ENCODE data around the gene PERP.
"Not testable (repeated sequence)": the region's sequence is repeated elsewhere in the genome, so short reads cannot be mapped to it uniquely, and the experiment has no call there.

DNA sequence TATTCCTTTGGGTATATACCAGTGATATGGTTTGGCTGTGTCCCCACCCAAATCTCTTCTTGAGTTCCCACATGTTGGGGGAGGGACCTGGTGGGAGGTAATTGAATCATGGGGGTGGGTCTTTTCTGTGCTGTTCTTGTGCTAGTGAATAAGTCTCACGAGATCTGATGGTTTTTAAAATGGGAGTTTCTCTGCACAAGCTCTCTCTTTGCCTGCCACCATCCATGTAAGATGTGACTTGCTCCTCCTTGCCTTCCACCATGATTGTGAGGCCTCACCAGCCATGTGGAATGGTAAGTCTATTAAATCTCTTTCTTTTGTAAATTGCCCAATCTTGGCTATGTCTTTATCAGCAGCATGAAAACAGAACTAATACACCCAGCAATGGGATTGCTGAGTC is 12.0 kb upstream of the PERP start:
- TF ChIP-seq, protein P1, sequence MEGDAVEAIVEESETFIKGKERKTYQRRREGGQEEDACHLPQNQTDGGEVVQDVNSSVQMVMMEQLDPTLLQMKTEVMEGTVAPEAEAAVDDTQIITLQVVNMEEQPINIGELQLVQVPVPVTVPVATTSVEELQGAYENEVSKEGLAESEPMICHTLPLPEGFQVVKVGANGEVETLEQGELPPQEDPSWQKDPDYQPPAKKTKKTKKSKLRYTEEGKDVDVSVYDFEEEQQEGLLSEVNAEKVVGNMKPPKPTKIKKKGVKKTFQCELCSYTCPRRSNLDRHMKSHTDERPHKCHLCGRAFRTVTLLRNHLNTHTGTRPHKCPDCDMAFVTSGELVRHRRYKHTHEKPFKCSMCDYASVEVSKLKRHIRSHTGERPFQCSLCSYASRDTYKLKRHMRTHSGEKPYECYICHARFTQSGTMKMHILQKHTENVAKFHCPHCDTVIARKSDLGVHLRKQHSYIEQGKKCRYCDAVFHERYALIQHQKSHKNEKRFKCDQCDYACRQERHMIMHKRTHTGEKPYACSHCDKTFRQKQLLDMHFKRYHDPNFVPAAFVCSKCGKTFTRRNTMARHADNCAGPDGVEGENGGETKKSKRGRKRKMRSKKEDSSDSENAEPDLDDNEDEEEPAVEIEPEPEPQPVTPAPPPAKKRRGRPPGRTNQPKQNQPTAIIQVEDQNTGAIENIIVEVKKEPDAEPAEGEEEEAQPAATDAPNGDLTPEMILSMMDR (IDR thresholded peaks at IDR 0.05; ENCODE audit: control extremely low read depth in 1 of 3, insufficient read depth in 1 of 3, low read depth in 1 of 3, low read length in 3 of 3) = not testable (repeated sequence)
- not testable (repeated sequence) for TF ChIP-seq CEBPB (IDR thresholded peaks at IDR 0.05; ENCODE audit: low read depth, low read length); NRF1 (IDR thresholded peaks at IDR 0.05; ENCODE audit: low read depth, low read length); POLR2AphosphoS5 (IDR thresholded peaks at IDR 0.05; ENCODE audit: low read depth, low read length); RAD21 (IDR thresholded peaks at IDR 0.05 in 1 of 2, conservative IDR thresholded peaks at IDR 0.05 in 1 of 2; ENCODE audit: low read depth in 2 of 2, low read length in 2 of 2); JUN (IDR thresholded peaks at IDR 0.05; ENCODE audit: low read depth, low read length); HDAC6 (IDR thresholded peaks at IDR 0.05; ENCODE audit: low read depth, low read length); GABPA (IDR thresholded peaks at IDR 0.05; ENCODE audit: borderline replicate concordance, insufficient read depth, low read length); POLR2A (IDR thresholded peaks at IDR 0.05; ENCODE audit: control extremely low read depth in 1 of 2, low read depth in 2 of 2, low read length in 2 of 2); CHD1 (IDR thresholded peaks at IDR 0.05; ENCODE audit: low read depth, low read length)
- TF ChIP-seq, protein P2, sequence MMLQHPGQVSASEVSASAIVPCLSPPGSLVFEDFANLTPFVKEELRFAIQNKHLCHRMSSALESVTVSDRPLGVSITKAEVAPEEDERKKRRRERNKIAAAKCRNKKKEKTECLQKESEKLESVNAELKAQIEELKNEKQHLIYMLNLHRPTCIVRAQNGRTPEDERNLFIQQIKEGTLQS (IDR thresholded peaks at IDR 0.05; ENCODE audit: insufficient read depth, low read depth, low read length) = not testable (repeated sequence)
- TF ChIP-seq, protein P3, sequence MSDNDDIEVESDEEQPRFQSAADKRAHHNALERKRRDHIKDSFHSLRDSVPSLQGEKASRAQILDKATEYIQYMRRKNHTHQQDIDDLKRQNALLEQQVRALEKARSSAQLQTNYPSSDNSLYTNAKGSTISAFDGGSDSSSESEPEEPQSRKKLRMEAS (IDR thresholded peaks at IDR 0.05) = not testable (repeated sequence)
- TF ChIP-seq, protein P4, sequence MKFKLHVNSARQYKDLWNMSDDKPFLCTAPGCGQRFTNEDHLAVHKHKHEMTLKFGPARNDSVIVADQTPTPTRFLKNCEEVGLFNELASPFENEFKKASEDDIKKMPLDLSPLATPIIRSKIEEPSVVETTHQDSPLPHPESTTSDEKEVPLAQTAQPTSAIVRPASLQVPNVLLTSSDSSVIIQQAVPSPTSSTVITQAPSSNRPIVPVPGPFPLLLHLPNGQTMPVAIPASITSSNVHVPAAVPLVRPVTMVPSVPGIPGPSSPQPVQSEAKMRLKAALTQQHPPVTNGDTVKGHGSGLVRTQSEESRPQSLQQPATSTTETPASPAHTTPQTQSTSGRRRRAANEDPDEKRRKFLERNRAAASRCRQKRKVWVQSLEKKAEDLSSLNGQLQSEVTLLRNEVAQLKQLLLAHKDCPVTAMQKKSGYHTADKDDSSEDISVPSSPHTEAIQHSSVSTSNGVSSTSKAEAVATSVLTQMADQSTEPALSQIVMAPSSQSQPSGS (IDR thresholded peaks at IDR 0.05; ENCODE audit: low read length) = not testable (repeated sequence)
